HG02870 (cell line): ENCODE results near the gene MRM2.

Experiments used
- ATAC-seq: cut with Tn5 transposase; IDR thresholded peaks from one replicate; pipeline ENCODE4 v1.9.1; 2021; ENCODE audit warnings: mild to moderate bottlenecking, moderate library complexity; ENCODE audit not compliant: unreplicated experiment

The MRM2 gene

DNA sequence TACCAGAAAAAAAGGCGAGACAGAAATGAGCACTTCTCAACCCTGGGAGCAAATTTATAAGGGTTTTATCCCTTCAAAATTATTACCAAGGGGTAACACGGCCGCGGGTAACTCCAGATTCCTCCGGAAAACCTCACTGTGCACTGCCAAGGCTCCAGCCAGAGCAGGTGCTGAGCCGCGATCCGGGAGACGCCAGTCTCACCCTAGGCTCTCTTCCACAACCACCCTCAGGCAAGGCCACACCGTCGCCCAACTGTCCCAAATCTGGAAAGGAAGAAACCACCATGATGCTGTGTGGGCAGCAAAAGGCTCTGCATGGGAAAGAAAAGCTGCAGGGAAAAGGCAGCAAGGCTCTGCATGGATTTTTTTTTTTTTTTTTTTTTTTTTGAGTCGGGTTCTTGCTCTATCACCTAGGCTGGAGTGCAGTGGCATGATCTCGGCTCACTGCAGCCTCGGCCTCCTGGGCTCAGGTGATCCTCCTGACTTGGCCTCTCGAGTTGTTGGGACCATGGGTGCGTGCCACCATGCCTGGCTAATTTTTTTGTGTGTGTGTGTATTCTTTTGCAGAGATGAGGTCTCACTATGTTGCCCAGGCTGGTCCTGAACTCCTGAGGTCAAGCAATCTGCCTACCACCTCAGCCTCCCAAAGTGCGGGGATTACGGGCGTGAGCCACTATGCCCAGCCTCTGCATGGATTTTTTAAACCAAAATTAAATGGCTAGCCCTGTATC is 48.3 kb downstream of the MRM2 start:
- no peak for ATAC-seq

DNA sequence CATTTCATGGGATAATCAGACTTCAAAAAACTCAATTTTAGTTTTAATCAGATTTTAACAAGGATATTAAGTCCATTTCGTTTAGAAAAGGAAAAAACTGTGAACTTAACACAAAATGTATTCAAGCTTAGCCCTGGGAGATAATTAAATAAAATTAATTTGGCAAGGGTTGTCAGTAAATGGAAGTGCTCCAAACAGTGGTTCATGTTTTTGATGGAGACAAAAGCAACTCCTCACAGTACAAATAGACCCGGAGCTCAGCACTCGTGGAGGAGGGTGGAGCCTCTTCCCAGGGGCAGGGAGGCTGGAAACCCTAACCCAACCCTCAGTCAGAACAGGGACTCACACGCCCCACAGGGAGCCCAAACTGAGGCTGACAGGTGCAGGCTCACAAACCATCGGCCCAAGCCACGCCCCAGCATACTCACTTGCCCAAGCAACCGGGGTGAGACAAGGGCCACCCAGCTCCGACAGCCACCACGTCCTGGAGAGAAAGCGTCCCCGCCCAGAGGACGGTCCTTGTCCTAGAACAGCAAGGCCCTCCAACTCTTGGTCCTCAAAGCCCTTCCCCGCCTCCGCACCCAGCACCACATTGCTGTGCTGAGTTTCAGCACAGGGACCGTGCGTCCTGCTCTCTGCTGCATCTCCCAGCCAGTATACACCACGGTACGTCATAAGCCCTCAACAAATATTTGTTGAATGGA is 49.0 kb downstream of the MRM2 start:
- no peak for ATAC-seq

DNA sequence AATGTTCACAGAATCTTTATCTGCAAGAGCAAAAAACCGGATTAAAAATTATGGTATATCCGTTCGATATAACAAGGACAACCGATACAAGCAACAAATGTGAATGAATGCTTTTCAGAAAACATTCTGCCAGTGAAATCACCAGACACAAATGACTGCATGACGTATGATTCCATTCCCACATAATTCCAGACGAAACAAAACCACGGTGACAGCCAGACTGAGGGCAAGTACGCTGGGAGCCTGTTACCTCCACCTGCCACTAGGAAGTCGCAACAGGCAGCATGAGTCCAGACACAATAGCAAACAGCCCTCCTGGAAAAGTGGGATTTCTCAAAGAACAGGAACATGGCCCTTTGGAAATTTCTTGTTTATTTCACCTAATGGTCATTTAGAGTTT is 51.0 kb downstream of the MRM2 start:
- ATAC-seq: no peak

DNA sequence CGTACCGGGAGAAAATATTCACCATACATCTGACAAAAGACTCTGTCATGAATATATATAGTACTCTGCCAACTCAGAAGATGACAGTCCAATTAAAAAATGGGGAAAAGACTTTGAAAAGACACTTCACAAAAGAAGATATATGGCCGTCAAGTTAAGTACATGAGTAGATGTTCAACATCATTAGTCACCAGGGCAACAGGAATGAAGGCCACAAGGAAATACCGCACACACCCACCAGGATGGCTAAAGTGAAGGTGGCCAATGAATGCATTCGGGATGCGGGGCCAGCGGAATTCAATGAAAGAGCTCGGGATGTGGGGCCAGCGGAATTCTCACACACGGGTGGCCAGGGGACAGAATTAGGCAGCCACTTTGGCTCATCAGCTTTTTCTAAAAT is 51.5 kb downstream of the MRM2 start:
- no peak for ATAC-seq

DNA sequence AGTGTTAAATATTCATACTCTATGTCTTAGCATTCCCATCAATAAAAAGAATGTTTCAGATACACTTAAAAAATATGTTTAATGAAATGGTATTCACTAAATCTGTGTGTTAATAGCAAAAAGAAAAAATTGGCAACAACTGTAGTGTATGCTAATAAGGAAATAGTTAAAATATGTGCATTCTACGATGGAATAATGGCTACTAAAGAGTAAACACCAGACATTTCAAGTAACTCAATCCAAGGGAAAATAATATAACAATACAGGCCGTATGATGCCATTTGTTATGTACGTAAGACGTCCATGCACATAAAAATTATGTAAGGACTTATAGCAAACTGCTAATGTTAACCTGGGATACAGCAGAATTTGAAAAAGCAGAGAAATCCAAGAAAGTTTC is 55.8 kb downstream of the MRM2 start:
- no peak for ATAC-seq

DNA sequence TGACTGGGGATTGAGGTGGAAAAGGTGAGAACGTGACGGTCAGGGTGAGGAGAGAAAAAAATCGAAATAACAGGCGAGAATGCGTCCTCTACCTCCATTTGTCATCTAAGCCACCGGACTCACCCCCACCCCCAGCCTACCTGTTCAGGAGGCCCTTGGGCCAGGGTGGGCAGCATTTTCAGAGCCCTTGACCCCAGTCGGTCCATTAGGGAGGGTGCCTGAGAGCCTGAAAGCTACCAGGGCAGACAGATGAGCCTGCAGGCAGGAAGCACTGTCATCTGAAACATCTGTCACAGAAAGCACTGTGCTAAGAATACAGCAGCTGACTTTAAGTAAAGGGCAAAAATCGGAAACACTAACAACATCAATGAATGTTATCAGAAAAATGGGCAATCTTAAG is 56.3 kb downstream of the MRM2 start:
- ATAC-seq: no peak
